ENCODE measurements around the gene TLCD5. TPM values are rescaled to one million over a fixed set of nuclear protein-coding genes. Genes with fewer than 3 reads are reported as not detected.

TLCD5 gene
- total and polyA plus RNA-seq, 8 donors: 0.58 to 81.2 (median 1.8) TPM; not detected in 1

GRCh38 chr11:120307476-120307875, 17.6 kb upstream of the TLCD5 start:
- WGBS, 5 donors: 90 to 96% (median 94%) methylated on average over 7 to 11 of the region's 11 CpGs

GRCh38 chr11:120308081-120308480, 17.0 kb upstream of the TLCD5 start:
- DNase-seq: no peak
- TF ChIP-seq, protein P1, sequence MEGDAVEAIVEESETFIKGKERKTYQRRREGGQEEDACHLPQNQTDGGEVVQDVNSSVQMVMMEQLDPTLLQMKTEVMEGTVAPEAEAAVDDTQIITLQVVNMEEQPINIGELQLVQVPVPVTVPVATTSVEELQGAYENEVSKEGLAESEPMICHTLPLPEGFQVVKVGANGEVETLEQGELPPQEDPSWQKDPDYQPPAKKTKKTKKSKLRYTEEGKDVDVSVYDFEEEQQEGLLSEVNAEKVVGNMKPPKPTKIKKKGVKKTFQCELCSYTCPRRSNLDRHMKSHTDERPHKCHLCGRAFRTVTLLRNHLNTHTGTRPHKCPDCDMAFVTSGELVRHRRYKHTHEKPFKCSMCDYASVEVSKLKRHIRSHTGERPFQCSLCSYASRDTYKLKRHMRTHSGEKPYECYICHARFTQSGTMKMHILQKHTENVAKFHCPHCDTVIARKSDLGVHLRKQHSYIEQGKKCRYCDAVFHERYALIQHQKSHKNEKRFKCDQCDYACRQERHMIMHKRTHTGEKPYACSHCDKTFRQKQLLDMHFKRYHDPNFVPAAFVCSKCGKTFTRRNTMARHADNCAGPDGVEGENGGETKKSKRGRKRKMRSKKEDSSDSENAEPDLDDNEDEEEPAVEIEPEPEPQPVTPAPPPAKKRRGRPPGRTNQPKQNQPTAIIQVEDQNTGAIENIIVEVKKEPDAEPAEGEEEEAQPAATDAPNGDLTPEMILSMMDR (IDR thresholded peaks at IDR 0.05): no peak
- no peak for TF ChIP-seq POLR2AphosphoS5 (IDR thresholded peaks at IDR 0.05)
- TF ChIP-seq POLR2A (IDR thresholded peaks at IDR 0.05): no peak
- no peak for TF ChIP-seq EP300 (IDR thresholded peaks at IDR 0.05)
- intact Hi-C loops (cut with DNase I; ENCODE audit: low total_unique reads): no loop called here
- Histone ChIP-seq H3K9me3 (no peaks in the 10 kb centered on the region), H3K4me1 (peaks cover 0 to 17% (median 7%) of the 10 kb centered on the region in 4 donors), H3K4me3 (no peak overlapping the region), H3K27me3 (no peaks in the 10 kb centered on the region), H3K36me3 (no peaks in the 10 kb centered on the region), H3K27ac (no peak overlapping the region)
- WGBS, 5 donors: 87 to 94% (median 91%) methylated on average over 7 of the region's 7 CpGs

More at GRCh38 chr11:120307476-120307875, 17.6 kb upstream of the TLCD5 start:
- Histone ChIP-seq H3K4me3 (no peak overlapping the region), H3K36me3 (no peaks in the 10 kb centered on the region), H3K27me3 (no peaks in the 10 kb centered on the region), H3K9me3 (no peaks in the 10 kb centered on the region), H3K27ac (no peak overlapping the region), H3K4me1 (peaks cover 0 to 23% (median 12%) of the 10 kb centered on the region in 4 donors)
- TF ChIP-seq, protein P1 (IDR thresholded peaks at IDR 0.05): no peak
- no peak for TF ChIP-seq POLR2AphosphoS5 (IDR thresholded peaks at IDR 0.05)
- TF ChIP-seq POLR2A (IDR thresholded peaks at IDR 0.05): no peak
- TF ChIP-seq EP300 (IDR thresholded peaks at IDR 0.05): no peak
- DNase-seq: no peak
- intact Hi-C loops (cut with DNase I; ENCODE audit: low total_unique reads): no loop called here

GRCh38 chr11:120310870-120311269, 14.2 kb upstream of the TLCD5 start:
- peak in 1 of 2 donors; percentile 17 for DNase-seq
- intact Hi-C loops (cut with DNase I; ENCODE audit: low total_unique reads): no loop called here
- no peak overlapping the region for H3K27ac ChIP-seq
- H3K27me3 ChIP-seq: no peaks in the 10 kb centered on the region
- H3K36me3 ChIP-seq: no peaks in the 10 kb centered on the region
- H3K4me3 ChIP-seq: no peak overlapping the region
- WGBS, 5 donors: 23 to 51% (median 38%) methylated on average over 3 of the region's 3 CpGs
- TF ChIP-seq EP300 (IDR thresholded peaks at IDR 0.05) (no peak), POLR2A (IDR thresholded peaks at IDR 0.05) (no peak), POLR2AphosphoS5 (IDR thresholded peaks at IDR 0.05) (no peak)
- TF ChIP-seq, protein P1 (IDR thresholded peaks at IDR 0.05): no peak
- no peaks in the 10 kb centered on the region for H3K9me3 ChIP-seq
- H3K4me1 ChIP-seq: peaks cover 0 to 15% (median 6%) of the 10 kb centered on the region in 4 donors

GRCh38 chr11:120314861-120315260, 10.2 kb upstream of the TLCD5 start:
- WGBS, 5 donors: 57 to 80% (median 64%) methylated on average over 2 to 3 of the region's 3 CpGs
- intact Hi-C loops (cut with DNase I; ENCODE audit: low total_unique reads): no loop called here
- Histone ChIP-seq H3K4me3 (no peak overlapping the region), H3K27ac (no peak overlapping the region), H3K4me1 (peaks cover 13 to 29% (median 23%) of the 10 kb centered on the region in 4 donors), H3K9me3 (no peaks in the 10 kb centered on the region), H3K36me3 (no peaks in the 10 kb centered on the region), H3K27me3 (no peaks in the 10 kb centered on the region)
- DNase-seq: no peak
- TF ChIP-seq POLR2A (IDR thresholded peaks at IDR 0.05): no peak
- TF ChIP-seq, protein P1 (IDR thresholded peaks at IDR 0.05): no peak

Measured in stomach (tissue), 9 donors.